ENCODE data around the gene SRR. TPM values are rescaled to one million over a fixed set of nuclear protein-coding genes. Genes with fewer than 3 reads are reported as not detected.

The SRR gene
- total RNA-seq, 1 donor from 2014 or later: 16.3 TPM

- Mint-ChIP-seq H3K36me3 (ENCODE audit: unreplicated experiment) (peaks cover 52% of the 10 kb centered on the region), H3K9me3 (ENCODE audit: unreplicated experiment) (no peaks in the 10 kb centered on the region), H3K4me3 (ENCODE audit: unreplicated experiment) (no peak overlapping the region), H3K4me1 (ENCODE audit: unreplicated experiment) (peaks cover 18% of the 10 kb centered on the region), H3K27me3 (ENCODE audit: unreplicated experiment) (no peaks in the 10 kb centered on the region), H3K27ac (ENCODE audit: unreplicated experiment) (no peak overlapping the region)
- TF ChIP-seq CTCF (IDR thresholded peaks at IDR 0.05): no peak
- DNase-seq (ENCODE audit: extremely low spot score, unreplicated experiment): no peak
Observed at GRCh38 chr17:2297023-2297422, 6.7 kb upstream of the SRR start.

DNA sequence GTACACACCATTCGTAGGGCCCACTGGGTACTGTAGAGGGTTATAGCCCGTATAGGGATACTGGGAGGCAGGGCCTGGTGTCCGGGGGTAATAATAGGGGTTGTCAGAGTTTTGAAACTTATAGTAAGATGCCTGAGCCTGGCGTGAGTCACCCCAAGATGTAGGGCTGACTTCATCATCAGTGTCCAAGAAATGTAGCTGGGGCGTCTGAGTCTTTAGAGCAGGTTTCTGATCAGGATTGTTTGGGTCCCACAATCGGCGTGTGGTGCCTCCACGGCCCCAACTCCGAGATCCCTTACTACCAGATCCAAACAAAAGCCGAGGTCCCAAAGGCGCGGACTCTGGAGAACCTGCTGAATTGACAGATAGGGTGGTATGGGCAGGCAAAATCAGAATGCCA, 4.6 kb upstream of the SRR start:
- no peak overlapping the region for H3K4me3 Mint-ChIP-seq (ENCODE audit: unreplicated experiment)
- H3K9me3 Mint-ChIP-seq (ENCODE audit: unreplicated experiment): no peaks in the 10 kb centered on the region
- DNase-seq (ENCODE audit: extremely low spot score, unreplicated experiment): no peak
- H3K36me3 Mint-ChIP-seq (ENCODE audit: unreplicated experiment): peaks cover 47% of the 10 kb centered on the region
- no peaks in the 10 kb centered on the region for H3K27me3 Mint-ChIP-seq (ENCODE audit: unreplicated experiment)
- no peak for TF ChIP-seq CTCF (IDR thresholded peaks at IDR 0.05)
- H3K27ac Mint-ChIP-seq (ENCODE audit: unreplicated experiment): no peak overlapping the region
- peaks cover 25% of the 10 kb centered on the region for H3K4me1 Mint-ChIP-seq (ENCODE audit: unreplicated experiment)

GRCh38 chr17:2299756-2300155, 4.0 kb upstream of the SRR start:
- Mint-ChIP-seq H3K9me3 (ENCODE audit: unreplicated experiment) (no peaks in the 10 kb centered on the region), H3K27me3 (ENCODE audit: unreplicated experiment) (no peaks in the 10 kb centered on the region), H3K4me1 (ENCODE audit: unreplicated experiment) (peaks cover 25% of the 10 kb centered on the region), H3K4me3 (ENCODE audit: unreplicated experiment) (no peak overlapping the region), H3K36me3 (ENCODE audit: unreplicated experiment) (peaks cover 43% of the 10 kb centered on the region), H3K27ac (ENCODE audit: unreplicated experiment) (no peak overlapping the region)
- no peak for TF ChIP-seq CTCF (IDR thresholded peaks at IDR 0.05)
- DNase-seq (ENCODE audit: extremely low spot score, unreplicated experiment): peak; percentile 73

DNA sequence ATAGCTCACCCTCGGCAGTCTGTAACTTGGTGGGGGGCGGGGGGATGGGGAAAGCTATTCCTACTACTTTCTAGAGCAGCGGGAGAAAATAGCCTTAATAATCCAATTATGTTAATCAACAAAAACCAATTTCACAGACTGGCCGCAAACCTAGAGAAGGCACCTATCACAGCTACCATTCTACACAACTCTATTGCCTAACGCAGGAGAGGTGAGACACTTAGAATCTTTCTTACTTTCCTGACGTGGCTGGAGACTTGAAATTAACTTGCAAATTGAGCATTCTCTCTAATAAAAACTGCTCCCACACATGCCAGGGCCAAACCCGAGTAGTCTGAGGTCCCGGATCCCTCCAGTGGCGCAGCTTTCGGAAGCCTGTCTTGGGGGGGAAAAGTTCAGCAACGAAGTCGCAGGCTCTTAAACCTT, 959 bp upstream of the SRR start:
- H3K9me3 Mint-ChIP-seq (ENCODE audit: unreplicated experiment): no peaks in the 10 kb centered on the region

DNA sequence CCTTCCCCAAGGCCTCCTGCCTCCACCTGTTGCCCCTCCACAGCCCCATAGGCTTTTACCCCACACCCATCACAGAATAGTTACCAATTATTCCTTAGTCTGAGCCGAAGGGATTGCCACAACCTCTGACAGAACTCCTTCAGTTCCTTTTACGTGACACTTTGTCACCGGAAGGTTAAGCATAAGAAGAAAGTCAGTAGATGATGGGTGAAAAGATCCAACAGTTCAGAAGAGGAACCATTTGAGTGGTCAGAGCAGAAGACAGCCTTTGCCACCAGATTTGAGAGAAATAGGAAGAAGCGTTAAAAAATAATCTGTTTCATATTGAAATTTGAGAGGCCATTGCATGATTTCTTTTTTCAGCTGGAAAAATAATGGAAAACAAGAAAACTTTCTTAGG, 1.2 kb downstream of the SRR start:
- peaks cover 17% of the 10 kb centered on the region for H3K36me3 Mint-ChIP-seq (ENCODE audit: unreplicated experiment)
- no peak overlapping the region for H3K27ac Mint-ChIP-seq (ENCODE audit: unreplicated experiment)
- peak overlapping the region; percentile 71 for H3K4me3 Mint-ChIP-seq (ENCODE audit: unreplicated experiment)
- no peaks in the 10 kb centered on the region for H3K27me3 Mint-ChIP-seq (ENCODE audit: unreplicated experiment)
- no peak for TF ChIP-seq CTCF (IDR thresholded peaks at IDR 0.05)
- H3K9me3 Mint-ChIP-seq (ENCODE audit: unreplicated experiment): no peaks in the 10 kb centered on the region
- no peak for DNase-seq (ENCODE audit: extremely low spot score, unreplicated experiment)
- peaks cover 26% of the 10 kb centered on the region for H3K4me1 Mint-ChIP-seq (ENCODE audit: unreplicated experiment)

More for the DNA sequence above, 959 bp upstream of the SRR start:
- DNase-seq (ENCODE audit: extremely low spot score, unreplicated experiment): no peak
- Mint-ChIP-seq H3K27me3 (ENCODE audit: unreplicated experiment) (no peaks in the 10 kb centered on the region), H3K36me3 (ENCODE audit: unreplicated experiment) (peaks cover 24% of the 10 kb centered on the region), H3K4me1 (ENCODE audit: unreplicated experiment) (peaks cover 26% of the 10 kb centered on the region), H3K27ac (ENCODE audit: unreplicated experiment) (peak overlapping the region; percentile 84), H3K4me3 (ENCODE audit: unreplicated experiment) (peak overlapping the region; percentile 86)
- TF ChIP-seq CTCF (IDR thresholded peaks at IDR 0.05): no peak
